ENCODE data around the gene UGT1A4.
"Not testable (repeated sequence)": the region's sequence is repeated elsewhere in the genome, so short reads cannot be mapped to it uniquely, and the experiment has no call there.

The UGT1A4 gene

DNA sequence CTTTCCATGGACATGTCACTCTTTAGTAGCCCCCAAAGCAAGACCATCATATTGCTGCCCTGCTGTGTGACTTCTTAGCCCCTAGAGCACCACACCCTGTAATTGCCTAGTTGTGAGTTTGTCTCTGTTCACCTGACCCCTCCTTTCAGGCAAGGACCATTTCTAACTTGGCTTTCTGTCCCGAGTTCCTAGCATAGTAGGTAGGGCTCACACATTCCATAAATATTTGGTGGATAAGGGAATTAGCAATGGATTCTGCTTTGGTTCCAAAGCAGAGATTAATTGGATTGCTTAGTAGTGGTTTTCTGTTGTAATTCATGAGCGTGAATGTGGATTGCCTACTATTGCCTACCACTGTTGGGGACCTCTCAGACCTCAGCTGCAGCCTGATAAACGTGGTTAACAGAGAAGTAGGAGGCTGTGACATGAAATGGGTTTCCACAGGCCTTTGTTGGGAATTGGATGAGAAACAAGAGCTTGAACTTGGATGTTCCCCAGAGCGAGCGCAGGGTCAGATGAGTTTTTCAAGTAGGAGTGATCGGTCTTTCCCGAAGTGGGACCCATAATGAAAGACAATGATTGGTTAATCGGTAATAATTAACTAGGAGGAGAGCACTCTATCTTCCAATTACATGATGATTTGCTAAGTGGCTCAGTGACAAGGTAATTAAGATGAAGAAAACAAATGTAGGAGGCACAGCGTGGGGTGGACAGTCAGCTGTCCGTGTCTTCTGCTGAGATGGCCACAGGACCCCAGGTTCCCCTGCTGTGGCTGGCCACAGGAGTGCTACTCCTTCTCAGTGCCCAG lies 28.1 kb downstream of the UGT1A4 start:
- DNase-seq (ENCODE audit: low read depth in 1 of 2, low spot score in 1 of 2) = no peak

DNA sequence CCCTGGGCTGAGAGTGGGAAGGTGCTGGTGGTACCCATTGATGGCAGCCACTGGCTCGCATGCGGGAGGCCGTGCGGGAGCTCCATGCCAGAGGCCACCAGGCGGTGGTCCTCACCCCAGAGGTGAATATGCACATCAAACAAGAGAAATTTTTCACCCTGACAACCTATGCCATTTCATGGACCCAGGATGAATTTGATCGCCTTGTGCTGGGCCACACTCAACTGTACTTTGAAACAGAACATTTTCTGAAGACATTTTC lies 28.7 kb downstream of the UGT1A4 start:
- DNase-seq (ENCODE audit: low read depth in 1 of 2, low spot score in 1 of 2) = no peak

DNA sequence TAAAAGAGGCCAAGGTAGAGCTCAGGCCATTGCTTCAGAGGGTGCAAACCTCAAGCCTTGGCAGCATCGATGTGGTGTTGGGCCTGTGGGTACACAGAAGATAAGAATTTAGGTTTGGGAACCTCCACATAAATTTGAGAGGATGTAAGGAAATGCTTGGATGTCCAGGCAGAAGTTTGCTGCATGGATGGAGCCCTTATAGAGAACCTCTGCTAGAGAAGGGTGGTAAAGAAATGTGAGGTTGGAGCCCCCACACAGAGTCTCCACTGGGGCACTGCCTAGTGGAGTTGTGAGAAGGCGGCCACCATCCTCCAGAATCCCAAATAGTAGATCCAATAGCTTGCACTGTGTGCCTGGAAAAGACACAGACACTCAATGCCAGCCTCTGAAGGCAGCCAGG lies 32.2 kb downstream of the UGT1A4 start:
- not testable (repeated sequence) for DNase-seq (ENCODE audit: low read depth in 1 of 2, low spot score in 1 of 2)

DNA sequence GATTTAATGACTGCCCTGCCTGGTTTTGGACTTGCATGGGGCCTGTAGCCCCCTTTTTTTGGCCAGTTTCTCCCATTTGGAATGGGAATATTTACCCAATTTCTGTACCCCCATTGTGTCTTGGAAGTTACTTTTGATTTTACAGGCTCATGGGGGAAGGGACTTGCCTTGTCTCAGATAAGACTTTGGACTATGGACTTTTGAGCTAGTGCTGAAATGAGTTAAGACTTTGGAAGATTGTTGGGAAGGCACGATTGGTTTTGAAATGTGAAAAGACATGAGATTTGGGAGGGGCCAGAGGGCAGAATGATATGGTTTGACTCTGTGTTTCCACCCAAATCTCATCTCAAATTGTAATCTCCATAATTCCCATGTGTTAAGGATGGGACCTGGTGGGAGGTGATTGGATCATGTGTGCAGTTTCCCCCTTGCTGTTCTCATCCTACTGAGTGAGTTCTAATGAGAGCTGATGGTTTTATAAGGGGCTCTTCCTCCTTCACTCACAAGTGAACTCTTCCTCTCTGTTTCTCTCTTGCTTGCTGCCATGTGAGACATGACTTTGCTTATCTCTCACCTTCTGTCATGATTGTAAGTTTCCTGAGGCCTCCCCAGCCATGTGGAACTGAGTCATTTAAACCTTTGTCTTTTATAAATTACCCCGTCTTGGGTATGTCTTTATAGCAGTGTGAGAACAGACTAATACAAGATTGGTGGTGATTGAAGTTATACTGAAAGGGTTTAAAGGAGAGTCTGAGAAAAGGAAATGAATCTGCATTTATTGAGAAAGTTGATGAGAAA lies 32.9 kb downstream of the UGT1A4 start:
- not testable (repeated sequence) for DNase-seq (ENCODE audit: low read depth in 1 of 2, low spot score in 1 of 2)

DNA sequence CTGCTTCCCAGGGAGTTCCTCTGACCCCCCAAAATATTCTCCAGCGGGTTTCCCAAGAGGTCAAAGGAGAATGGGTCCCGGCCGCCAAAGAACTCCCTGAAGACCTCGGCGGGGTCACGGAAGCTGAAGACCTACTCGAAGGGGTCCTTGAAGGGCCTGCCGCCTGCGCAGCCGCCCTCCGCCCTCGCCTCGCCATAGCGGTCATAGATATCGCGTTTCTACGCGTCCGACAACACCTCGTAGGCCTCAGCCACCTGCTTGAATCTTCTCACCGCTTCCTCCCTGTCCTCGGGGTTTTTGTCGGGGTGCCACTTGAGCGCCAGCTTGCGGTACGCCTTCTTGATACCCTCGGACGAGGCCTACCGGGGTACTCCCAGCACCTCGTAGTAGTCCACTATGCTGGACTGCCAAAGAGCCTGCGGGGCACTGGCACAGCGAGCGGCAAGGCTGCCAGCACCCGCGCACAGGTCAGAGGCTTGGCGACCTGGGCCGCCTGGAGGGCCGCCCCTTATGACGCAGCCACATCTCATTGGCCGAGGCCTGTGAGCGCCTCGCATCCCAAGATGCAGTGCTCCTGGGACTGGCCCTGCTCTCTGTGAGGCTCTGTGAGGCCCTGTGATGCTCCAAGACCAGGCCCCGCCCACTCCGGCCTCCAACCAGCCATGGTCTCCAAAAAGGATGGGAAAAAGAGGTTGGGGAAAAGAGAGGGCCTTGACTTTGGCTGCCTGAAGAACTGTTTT lies 36.5 kb downstream of the UGT1A4 start:
- no peak for DNase-seq (ENCODE audit: low read depth in 1 of 2, low spot score in 1 of 2)

DNA sequence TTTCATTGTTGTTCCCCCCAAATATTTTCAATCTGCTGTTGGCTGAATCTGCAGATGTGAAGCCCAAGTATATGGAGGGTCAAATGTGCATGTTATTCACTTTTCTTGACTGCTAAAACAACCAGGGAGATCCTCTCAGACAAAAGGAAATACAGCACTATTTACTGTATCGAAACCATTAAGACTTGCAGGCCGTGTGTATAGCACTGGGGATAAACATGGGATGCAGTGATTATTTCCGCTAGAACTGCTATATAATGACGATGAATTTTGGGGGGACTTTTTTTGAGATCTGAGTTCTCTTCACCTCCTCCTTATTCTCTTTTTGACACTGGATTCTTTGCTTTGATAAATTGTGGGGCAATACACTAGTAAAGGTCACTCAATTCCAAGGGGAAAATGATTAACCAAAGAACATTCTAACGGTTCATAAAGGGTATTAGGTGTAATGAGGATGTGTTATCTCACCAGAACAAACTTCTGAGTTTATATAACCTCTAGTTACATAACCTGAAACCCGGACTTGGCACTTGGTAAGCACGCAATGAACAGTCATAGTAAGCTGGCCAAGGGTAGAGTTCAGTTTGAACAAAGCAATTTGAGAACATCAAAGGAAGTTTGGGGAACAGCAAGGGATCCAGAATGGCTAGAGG lies 38.0 kb downstream of the UGT1A4 start:
- DNase-seq (ENCODE audit: low read depth in 1 of 2, low spot score in 1 of 2) = no peak

DNA sequence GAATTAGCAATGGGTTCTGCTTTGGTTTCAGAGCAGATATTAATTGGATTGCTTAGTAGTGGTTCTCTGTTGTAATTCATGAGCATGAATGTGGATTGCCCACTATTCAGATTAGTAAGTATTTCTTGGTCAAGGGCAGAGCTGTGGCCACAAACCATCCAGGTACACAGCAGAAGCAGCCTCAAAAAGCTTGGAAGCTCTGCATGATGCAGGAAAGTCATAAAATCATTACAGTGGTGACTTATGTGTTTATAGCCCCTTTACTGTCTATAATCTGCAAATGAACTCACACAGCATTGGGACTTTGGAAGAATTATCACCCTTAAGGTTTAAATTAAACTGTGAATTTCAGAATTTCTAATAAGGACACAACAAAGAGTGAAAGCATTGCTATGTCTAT lies 39.6 kb downstream of the UGT1A4 start:
- DNase-seq (ENCODE audit: low read depth in 1 of 2, low spot score in 1 of 2) = no peak

DNA sequence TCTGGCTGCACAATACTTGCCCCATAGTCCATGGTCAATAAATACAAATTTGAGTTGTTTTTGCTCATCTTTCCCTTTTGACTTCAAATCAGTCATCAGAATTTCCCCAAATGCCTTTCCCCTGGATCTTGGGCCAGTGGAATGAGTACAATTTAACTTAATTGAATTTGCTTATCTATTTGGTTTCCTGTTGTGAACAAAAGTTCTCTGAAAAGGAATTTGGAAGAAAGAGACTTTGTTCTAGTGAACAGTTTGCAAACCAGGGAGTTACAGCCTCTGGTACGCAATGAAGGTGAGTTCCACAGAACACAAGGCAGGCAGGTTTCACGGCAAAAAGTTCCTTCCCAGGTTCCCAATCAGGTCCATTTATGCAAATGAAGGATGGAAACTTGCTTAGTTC lies 40.3 kb downstream of the UGT1A4 start:
- no peak for DNase-seq (ENCODE audit: low read depth in 1 of 2, low spot score in 1 of 2)

DNA sequence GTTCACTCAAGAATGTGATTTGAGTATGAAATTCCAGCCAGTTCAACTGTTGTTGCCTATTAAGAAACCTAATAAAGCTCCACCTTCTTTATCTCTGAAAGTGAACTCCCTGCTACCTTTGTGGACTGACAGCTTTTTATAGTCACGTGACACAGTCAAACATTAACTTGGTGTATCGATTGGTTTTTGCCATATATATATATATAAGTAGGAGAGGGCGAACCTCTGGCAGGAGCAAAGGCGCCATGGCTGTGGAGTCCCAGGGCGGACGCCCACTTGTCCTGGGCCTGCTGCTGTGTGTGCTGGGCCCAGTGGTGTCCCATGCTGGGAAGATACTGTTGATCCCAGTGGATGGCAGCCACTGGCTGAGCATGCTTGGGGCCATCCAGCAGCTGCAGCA lies 41.5 kb downstream of the UGT1A4 start, which contains the start of gene UGT1A1:
Gene UGT1A1 (plus strand): TSS at position 228 of the 400 bp plus-strand sequence. CDS start 18 bp downstream, at position 246.
- no peak for DNase-seq (ENCODE audit: low read depth in 1 of 2, low spot score in 1 of 2)

DNA sequence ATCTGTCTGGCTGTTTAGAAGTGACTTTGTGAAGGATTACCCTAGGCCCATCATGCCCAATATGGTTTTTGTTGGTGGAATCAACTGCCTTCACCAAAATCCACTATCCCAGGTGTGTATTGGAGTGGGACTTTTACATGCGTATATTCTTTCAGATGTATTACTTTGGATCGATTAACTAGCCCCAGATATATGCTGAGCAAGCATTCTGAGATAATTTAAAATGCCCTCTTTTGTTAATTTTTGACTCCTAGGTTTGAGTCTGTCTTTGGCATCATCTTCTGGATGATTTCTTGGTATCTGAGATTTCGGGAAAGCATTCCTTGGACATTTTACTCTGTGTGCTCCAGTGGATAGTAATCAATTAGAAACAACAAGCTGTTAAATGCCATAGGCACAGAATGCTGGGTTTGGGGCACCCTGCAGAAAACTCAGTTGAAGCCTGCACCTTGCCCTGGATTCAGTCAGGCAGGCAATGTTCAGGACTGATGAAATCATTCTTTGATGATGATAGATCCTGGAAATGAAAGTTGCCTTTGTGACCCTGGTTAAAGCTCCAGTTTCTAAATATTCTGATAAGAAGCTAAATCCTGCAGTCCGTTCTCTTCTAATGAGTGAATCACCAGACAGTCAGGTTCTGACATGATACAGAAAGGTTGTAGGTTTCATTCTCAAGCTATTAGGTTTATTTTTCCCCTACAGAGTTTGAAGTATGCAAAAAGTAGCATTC lies 42.7 kb downstream of the UGT1A4 start:
- DNase-seq (ENCODE audit: low read depth in 1 of 2, low spot score in 1 of 2) = no peak

DNA sequence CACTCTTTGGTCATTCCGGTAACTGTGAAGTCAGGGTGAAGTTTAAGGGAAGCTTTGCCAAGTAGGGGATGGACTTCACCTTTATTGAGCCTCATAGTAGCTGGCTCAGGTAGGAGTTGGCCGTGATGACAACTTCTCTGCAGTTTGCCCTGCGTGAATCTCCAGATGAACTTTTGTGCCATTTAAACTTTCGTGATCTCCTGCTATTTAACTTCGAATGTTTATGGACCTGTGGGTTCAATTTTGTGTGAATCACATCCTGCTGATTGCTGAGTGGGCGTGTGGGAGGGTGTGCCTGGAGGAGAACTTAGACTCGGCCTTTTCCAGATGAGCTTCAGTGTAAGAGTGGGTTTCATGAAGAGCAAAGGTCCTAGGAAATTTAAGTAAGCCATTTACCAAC lies 45.7 kb downstream of the UGT1A4 start:
- no peak for DNase-seq (ENCODE audit: low read depth in 1 of 2, low spot score in 1 of 2)

DNA sequence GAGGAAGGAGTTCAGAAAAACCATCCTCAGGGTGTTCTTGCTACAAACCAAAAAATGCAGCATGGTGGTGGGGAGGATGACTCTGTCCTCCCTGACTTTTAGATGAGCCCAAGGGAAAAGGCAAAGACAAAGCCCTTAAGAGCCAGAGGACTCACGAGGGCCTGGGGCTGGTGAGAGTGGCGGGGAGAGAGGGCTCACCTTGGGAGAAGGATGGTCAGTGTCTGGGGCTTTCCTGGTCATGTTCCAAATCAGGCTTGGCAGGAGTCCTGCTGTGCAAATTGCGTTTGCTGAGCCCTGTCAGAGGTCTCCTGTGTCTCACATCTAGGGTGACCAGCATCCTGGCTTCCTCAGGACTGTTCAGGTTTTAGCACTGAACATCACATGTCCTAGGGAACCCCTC lies 46.2 kb downstream of the UGT1A4 start:
- no peak for DNase-seq (ENCODE audit: low read depth in 1 of 2, low spot score in 1 of 2)

DNA sequence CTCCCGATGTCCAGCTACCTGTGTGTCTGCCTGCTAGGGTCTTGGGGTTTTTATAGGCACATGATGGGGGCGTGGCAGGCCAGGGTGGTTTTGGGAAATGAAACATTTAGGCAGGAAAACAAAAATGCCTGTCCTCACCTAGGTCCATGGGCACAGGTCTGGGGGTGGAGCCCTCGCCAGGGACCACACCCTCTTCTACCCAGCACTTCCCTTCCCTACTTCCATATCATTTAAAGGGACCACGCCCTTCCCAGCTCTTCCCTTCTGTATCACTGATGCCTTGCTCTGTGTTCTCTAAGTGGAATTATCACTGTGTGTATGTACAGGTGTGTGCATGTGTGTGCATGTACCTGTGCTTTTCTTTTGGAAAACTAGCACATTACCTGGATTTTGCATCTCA lies 47.9 kb downstream of the UGT1A4 start:
- no peak for DNase-seq (ENCODE audit: low read depth in 1 of 2, low spot score in 1 of 2)

DNA sequence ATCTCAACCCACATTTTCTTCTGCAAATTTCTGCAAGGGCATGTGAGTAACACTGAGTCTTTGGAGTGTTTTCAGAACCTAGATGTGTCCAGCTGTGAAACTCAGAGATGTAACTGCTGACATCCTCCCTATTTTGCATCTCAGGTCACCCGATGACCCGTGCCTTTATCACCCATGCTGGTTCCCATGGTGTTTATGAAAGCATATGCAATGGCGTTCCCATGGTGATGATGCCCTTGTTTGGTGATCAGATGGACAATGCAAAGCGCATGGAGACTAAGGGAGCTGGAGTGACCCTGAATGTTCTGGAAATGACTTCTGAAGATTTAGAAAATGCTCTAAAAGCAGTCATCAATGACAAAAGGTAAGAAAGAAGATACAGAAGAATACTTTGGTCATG lies 49.5 kb downstream of the UGT1A4 start:
- DNase-seq (ENCODE audit: low read depth in 1 of 2, low spot score in 1 of 2) = no peak

DNA sequence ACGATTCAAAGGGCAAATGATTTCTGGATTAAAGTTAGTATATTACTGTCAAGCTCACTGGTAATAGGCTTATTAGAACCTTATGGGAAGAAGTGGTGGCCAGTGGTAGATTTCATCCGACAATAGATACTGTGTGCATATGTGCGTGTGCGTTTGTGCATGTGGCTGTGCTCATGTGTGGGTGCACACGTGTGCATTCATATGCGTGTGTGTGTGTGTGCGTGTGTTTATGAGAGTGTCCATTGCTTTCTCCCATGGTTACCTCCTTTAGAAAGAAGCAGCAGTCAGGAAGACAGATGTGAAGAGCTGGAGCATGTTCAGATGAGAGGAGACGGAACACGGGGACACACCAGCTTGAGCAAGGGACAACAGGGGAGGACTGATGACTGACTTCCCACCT lies 50.7 kb downstream of the UGT1A4 start:
- no peak for DNase-seq (ENCODE audit: low read depth in 1 of 2, low spot score in 1 of 2)

DNA sequence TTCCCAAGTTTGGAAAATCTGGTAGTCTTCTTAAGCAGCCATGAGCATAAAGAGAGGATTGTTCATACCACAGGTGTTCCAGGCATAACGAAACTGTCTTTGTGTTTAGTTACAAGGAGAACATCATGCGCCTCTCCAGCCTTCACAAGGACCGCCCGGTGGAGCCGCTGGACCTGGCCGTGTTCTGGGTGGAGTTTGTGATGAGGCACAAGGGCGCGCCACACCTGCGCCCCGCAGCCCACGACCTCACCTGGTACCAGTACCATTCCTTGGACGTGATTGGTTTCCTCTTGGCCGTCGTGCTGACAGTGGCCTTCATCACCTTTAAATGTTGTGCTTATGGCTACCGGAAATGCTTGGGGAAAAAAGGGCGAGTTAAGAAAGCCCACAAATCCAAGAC lies 53.6 kb downstream of the UGT1A4 start:
- no peak for DNase-seq (ENCODE audit: low read depth in 1 of 2, low spot score in 1 of 2)

DNA sequence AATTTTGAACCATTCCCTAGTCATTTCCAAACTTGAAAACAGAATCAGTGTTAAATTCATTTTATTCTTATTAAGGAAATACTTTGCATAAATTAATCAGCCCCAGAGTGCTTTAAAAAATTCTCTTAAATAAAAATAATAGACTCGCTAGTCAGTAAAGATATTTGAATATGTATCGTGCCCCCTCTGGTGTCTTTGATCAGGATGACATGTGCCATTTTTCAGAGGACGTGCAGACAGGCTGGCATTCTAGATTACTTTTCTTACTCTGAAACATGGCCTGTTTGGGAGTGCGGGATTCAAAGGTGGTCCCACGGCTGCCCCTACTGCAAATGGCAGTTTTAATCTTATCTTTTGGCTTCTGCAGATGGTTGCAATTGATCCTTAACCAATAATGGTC lies 54.0 kb downstream of the UGT1A4 start:
- no peak for DNase-seq (ENCODE audit: low read depth in 1 of 2, low spot score in 1 of 2)

DNA sequence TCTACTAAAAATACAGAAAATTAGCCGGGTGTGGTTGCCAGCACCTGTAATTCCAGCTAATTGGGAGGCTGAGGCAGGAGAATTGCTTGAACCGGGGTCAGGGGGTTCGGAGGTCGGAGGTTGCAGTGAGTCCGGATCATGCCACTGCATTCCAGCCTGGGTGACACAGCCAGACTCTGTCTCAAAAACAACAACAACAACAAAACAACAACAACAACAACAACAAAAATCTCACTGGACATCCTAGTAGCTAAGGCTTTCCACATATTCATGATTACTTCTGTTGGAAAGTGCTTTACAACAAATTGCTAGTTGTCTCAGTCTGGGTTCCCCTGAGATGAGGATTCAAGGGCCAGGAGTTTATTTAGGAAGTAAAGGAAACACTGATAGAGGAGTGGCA lies 55.3 kb downstream of the UGT1A4 start:
- no peak for DNase-seq (ENCODE audit: low read depth in 1 of 2, low spot score in 1 of 2)

DNA sequence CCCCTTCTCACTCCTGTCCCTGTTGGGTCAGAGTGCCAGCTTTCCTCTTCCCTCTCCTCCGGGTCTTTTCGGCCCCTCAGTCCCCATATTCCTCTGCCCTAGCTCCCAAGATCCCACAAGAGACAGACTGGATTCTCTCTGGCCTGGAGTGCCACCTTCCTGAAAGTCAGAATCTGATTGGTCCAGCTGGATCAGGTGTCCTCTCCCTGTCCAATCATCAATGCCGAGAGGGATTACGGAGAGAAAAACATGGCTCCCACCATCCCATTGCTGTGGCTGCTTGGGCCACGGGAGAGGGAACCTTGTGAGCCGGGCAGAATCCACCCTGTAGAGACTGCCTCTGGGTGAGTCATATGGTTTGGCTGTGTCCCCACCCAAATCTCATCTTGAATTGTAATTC lies 56.9 kb downstream of the UGT1A4 start:
- DNase-seq (ENCODE audit: low read depth in 1 of 2, low spot score in 1 of 2) = no peak

DNA sequence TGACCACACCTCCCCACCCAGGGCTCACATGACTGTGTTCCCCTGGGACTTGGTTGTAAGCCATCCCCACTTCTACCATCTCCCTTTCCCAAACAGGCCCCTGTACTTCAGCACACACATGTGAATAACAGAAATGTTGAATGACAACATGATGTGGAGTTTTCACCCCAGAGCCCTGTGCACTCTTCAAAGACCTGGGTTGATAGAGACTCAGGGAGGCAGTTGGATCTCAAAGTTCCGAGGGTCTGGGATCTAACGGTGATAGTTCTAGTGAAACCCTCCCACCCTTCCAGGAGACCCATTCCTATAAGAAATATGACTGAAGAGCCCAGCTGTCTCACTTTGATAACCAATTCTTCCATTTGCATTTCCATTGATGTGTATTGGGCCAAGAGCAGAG lies 59.5 kb downstream of the UGT1A4 start, which contains the start of gene MROH2A:
Gene MROH2A (plus strand): TSS at position 301 of the 400 bp plus-strand sequence. CDS start 1,029 bp downstream, outside the sequence.
- DNase-seq (ENCODE audit: low read depth in 1 of 2, low spot score in 1 of 2) = no peak

DNA sequence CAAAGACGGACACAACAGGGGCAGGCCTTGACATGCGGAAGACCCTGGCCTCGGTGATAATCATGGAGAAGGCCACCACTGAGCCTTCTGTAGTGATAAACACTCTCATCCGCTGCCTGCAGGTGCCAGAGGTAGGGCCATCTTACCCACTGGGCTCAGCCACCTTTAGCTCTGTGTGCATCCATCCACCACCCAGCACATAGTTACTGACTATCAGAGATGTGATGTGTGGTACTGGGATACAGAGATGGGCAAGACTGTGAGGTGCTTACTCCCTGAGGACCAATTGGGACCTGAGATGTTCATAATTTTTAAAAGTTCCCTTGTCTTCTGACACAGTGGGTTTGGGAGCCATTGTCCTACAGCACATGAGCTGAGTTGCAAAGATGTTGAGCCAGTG lies 61.2 kb downstream of the UGT1A4 start:
- DNase-seq (ENCODE audit: low read depth in 1 of 2, low spot score in 1 of 2) = no peak
